Lung (tissue), 12 donors: ENCODE measurements around the gene PTX4. TPM values are rescaled to one million over a fixed set of nuclear protein-coding genes. Genes with fewer than 3 reads are reported as not detected.

Experiments used
- ATAC-seq: fragments of 200-7000 bp; cut with Tn5 transposase; one replicate; pipeline ENCODE4 v1.9.1; 2020; ENCODE audit warnings: moderate number of reproducible peaks; ENCODE audit not compliant: insufficient read depth, low FRiP score
- DNase-seq, 3 donors: peaks; one replicate each; pipeline ENCODE4 v3.0.0-alpha.2; 2013 to 2017
- H3K27ac ChIP-seq, 2 donors: one replicate each; pipeline ENCODE4 v1.5.1; 2013; ENCODE audit warnings: mild to moderate bottlenecking in 2 of 2, moderate library complexity in 2 of 2, control low read depth in 1 of 2, inconsistent platforms in 1 of 2, low read depth in 1 of 2, low read length in 1 of 2
- H3K27me3 ChIP-seq, 3 donors: one replicate each; pipeline ENCODE4 v1.5.1; 2013; ENCODE audit warnings: low read length in 2 of 3; ENCODE audit not compliant: control insufficient read depth in 3 of 3, insufficient read depth in 3 of 3
- H3K36me3 ChIP-seq, 4 donors: one replicate each; pipeline ENCODE4 v1.5.1; 2013; ENCODE audit warnings: low read length in 4 of 4, mild to moderate bottlenecking in 1 of 4, moderate library complexity in 1 of 4; ENCODE audit not compliant: control insufficient read depth in 4 of 4, insufficient read depth in 4 of 4
- H3K4me1 ChIP-seq, 5 donors: one replicate each; pipeline ENCODE4 v1.5.1; 2013; ENCODE audit warnings: low read length in 5 of 5, mild to moderate bottlenecking in 2 of 5, moderate library complexity in 1 of 5; ENCODE audit not compliant: control insufficient read depth in 5 of 5, insufficient read depth in 5 of 5
- H3K4me3 ChIP-seq: one replicate; pipeline ENCODE4 v1.5.1; 2013; ENCODE audit warnings: mild to moderate bottlenecking, control low read depth, moderate library complexity
- H3K9ac ChIP-seq, 2 donors: one replicate each; pipeline ENCODE4 v1.5.1; 2013; ENCODE audit warnings: low read length in 2 of 2, control low read depth in 1 of 2; ENCODE audit not compliant: insufficient read depth in 1 of 2
- H3K9me3 ChIP-seq, 4 donors: one replicate each; pipeline ENCODE4 v1.5.1; 2013; ENCODE audit warnings: low read length in 3 of 4, mild to moderate bottlenecking in 1 of 4, moderate library complexity in 1 of 4; ENCODE audit not compliant: control insufficient read depth in 4 of 4, insufficient read depth in 3 of 4
- WGBS, 2 donors: extraction: QIAGEN DNeasy Blood & Tissue Kit; methylation state at CpG; one replicate each; pipeline ENCODE4 v1.1.7; 2013; 5-methylcytosine and 5-hydroxymethylcytosine counted together
- polyA plus RNA-seq, 2 donors: library from polyadenylated mRNA; stranded (reverse); fragments of 200-250 nt; gene quantifications; one replicate each; pipeline ENCODE4 v1.2.1, GENCODE V29; 2013
- total RNA-seq, 2 donors: library from RNA; depleted of rRNA in 1 of 2; stranded (reverse); fragments of >200 nt in 1 of 2; gene quantifications; one replicate each; pipeline ENCODE4 v1.2.1, GENCODE V29; 2014 to 2021
- TF ChIP-seq, protein P1 (sequence below): IDR thresholded peaks from 2 replicates; pipeline ENCODE4 v1.5.1; 2012; ENCODE audit warnings: mild to moderate bottlenecking; ENCODE audit errors: control extremely low read depth, extremely low read depth
- donor health status: control.
- donor health status: control.
- donor health status: Bipolar disorder and iron deficiency.
- donor health status: healthy.
- donor health status: DM: yes; HTN: yes; CAD: no.

Gene PTX4
- total and polyA plus RNA-seq, 4 donors: 0.02 to 0.31 (median 0.25) TPM; not detected in 1

DNA sequence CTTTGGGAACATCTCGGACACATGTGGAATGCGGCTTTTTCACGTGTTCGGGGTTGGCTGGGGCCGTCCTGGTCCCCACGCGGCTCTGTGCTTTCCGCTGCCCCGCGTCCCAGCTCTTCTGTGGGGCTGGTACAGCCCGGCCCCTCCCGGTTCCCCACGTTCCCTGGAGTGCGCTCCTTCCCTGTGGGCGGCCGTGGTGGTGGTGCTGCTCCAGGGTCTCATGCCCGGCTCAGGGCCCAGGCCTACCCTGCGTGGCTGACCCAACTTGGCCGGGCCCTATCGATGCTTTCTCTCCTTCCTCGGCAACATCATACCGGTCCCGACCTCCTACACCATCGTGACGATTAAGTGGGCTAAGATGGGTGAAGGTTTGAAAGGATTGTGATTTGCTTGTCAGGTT is 7.7 kb upstream of the PTX4 start:
- no peaks in the 10 kb centered on the region for H3K9me3 ChIP-seq
- H3K27me3 ChIP-seq: no peaks in the 10 kb centered on the region
- H3K36me3 ChIP-seq: peaks cover 7 to 51% (median 22%) of the 10 kb centered on the region in 4 donors
- ATAC-seq (no peak), DNase-seq (no peak)
- TF ChIP-seq, protein P1, sequence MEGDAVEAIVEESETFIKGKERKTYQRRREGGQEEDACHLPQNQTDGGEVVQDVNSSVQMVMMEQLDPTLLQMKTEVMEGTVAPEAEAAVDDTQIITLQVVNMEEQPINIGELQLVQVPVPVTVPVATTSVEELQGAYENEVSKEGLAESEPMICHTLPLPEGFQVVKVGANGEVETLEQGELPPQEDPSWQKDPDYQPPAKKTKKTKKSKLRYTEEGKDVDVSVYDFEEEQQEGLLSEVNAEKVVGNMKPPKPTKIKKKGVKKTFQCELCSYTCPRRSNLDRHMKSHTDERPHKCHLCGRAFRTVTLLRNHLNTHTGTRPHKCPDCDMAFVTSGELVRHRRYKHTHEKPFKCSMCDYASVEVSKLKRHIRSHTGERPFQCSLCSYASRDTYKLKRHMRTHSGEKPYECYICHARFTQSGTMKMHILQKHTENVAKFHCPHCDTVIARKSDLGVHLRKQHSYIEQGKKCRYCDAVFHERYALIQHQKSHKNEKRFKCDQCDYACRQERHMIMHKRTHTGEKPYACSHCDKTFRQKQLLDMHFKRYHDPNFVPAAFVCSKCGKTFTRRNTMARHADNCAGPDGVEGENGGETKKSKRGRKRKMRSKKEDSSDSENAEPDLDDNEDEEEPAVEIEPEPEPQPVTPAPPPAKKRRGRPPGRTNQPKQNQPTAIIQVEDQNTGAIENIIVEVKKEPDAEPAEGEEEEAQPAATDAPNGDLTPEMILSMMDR: no peak
- no peak overlapping the region for H3K27ac ChIP-seq
- peaks cover 0 to 18% (median 5%) of the 10 kb centered on the region in 5 donors for H3K4me1 ChIP-seq
- WGBS, 2 donors: 94 to 96% methylated on average over 25 of the region's 25 CpGs
- H3K9ac ChIP-seq: no peak overlapping the region
- H3K4me3 ChIP-seq: no peak overlapping the region

DNA sequence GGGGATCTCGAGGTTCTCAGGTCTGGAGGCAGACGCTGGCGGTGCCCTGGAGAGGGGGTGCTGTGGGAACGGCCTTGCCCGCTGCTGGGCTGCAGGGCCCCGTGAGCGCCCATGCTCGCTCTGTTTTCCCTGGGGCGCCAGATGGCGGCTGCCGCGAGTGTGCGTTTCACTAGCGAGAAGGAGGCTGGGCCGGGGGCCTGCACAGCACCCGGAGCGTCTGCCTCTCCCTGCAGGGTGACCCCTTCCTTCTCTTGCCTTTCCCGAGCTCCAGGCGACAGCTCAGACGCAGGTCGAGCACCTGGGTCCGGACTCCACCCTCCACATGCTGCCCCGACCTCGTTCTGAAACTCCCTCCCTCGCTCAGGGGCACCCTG is 7.1 kb upstream of the PTX4 start:
- TF ChIP-seq, protein P1: no peak
- WGBS, 2 donors: 91 to 93% methylated on average over 24 to 25 of the region's 25 CpGs
- ATAC-seq (no peak), DNase-seq (no peak)
- Histone ChIP-seq H3K9me3 (no peaks in the 10 kb centered on the region), H3K4me3 (no peak overlapping the region), H3K27ac (no peak overlapping the region), H3K27me3 (no peaks in the 10 kb centered on the region), H3K4me1 (peaks cover 0 to 18% (median 5%) of the 10 kb centered on the region in 5 donors), H3K36me3 (peaks cover 4 to 46% (median 22%) of the 10 kb centered on the region in 4 donors), H3K9ac (no peak overlapping the region)

- no peak overlapping the region for H3K27ac ChIP-seq
- WGBS, 2 donors: 90 to 94% methylated on average over 39 of the region's 39 CpGs
- H3K4me3 ChIP-seq: no peak overlapping the region
- H3K27me3 ChIP-seq: no peaks in the 10 kb centered on the region
- ATAC-seq (no peak), DNase-seq (no peak)
- TF ChIP-seq, protein P1: no peak
- H3K9ac ChIP-seq: no peak overlapping the region
- no peaks in the 10 kb centered on the region for H3K9me3 ChIP-seq
- peaks cover 2 to 40% (median 21%) of the 10 kb centered on the region in 4 donors for H3K36me3 ChIP-seq
- H3K4me1 ChIP-seq: peaks cover 0 to 18% (median 5%) of the 10 kb centered on the region in 5 donors
These were observed 6.6 kb upstream of the PTX4 start for GRCh38 chr16:1495211-1495888.
